ENCODE measurements around the gene PTPRN.
A peak's percentile ranks its signal among the peaks of the same experiment; 100 is the strongest.
"Not testable (repeated sequence)": the region's sequence is repeated elsewhere in the genome, so short reads cannot be mapped to it uniquely, and the experiment has no call there.

The PTPRN gene

DNA sequence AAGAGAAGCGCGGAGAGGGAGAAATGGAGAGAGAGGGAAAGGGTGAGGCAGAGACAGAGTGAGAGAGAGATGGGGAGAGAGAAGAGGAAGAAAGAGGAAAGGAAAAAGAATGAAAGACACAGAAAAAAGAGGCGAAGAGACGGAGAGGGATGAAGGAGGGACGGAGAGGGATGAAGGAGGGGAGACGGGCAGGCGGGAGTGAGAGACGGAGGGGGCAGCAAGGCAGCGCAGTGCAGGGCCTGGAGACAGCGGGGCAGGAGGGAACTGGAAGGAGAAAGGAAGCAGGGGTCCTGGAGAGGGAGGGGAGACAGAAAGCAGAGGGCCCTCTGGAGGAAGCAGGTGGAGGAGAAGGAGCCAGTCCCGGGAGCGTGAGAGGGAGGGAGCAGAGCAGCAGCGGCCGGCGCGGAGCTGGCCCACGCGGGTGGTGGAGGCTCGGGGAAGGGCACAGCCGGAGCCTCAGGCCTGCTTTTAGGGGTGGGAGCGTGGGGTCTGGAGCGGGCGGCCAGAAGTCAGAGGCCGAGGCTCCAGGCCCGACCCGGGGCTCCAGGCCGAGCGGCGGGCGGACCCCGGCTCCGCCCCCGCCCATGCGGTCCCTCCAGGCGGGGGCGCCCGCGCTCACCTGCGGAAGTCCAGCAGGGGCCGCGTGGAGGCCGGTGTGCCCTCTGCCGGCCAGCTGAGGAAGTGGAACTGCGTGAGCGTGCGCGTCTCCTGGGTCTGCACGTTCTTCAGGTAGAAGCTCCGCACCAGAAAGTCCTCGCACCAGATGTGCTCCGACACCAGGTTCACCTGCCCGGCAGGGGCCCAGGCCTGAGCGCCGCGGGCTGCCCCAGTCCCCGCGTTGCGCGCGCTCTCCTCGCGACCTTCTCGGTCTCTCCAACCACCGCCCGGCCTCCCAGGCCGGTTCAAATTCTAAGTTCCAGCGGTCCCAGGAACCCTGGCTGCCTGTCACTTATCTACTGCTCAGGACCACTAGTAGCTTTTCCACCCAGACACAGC, 14.5 kb downstream of the PTPRN start:
- Mint-ChIP-seq H3K4me1 (peaks cover 52% of the 10 kb centered on the region), H3K4me3 (peak overlapping the region; percentile 77), H3K27ac (peak overlapping the region; percentile 50 to 85), H3K9me3 (no peaks in the 10 kb centered on the region), H3K27me3 (peaks cover 2% of the 10 kb centered on the region)
- DNase-seq: peak; percentile 91 to 92
- ATAC-seq: peak; percentile 85

DNA sequence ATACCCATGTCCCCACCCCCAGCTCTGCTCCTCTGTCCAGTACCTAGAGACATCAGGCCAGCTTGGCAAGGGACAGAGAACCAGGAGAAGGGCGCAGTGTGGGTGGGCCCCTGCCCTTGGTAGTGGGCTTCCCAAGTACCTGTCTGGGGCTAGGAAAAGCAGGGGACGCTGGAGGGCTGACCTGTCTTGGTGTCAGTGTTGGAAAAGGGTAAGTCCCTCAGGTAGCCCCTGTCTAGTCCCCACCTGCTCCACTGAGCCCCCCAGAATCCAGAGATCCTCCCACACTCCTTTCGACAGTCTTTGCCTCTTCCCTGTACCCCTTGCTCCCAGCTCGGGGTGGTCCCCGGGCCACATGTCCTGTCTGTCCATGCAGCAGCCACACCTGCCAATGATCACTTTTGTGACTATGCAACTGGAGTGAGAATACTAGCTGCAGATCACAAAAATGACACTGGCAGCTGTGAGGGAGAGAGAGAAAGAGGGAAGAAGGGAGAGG, 15.4 kb downstream of the PTPRN start:
- no peaks in the 10 kb centered on the region for H3K9me3 Mint-ChIP-seq
- DNase-seq: peak in 1 of 2 donors; percentile 9
- no peaks in the 10 kb centered on the region for H3K27me3 Mint-ChIP-seq
- ATAC-seq: no peak
- H3K4me1 Mint-ChIP-seq: peaks cover 48% of the 10 kb centered on the region
- peak overlapping the region; percentile 77 for H3K4me3 Mint-ChIP-seq
- H3K27ac Mint-ChIP-seq: peak overlapping the region; percentile 37 to 85

DNA sequence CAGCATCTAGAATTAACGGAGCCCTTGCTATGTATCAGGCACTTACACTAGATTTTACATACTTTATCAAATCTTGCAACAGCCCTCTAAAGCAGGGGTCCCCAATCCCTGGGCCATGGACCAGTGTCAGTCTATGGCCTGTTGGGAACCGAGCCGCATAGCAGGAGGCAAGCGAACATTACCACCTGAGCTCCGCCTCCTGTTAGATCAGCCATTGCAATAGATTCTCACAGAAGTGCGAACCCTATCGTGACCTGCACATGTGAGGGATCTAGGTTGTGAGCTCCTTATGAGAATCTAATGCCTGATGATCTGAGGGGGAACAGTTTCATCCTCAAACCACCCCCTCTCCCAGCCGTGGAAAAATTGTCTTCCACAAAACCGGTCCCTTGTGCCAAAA, 16.6 kb downstream of the PTPRN start:
- no peak for DNase-seq
- H3K4me1 Mint-ChIP-seq: peaks cover 41% of the 10 kb centered on the region
- no peak for ATAC-seq
- H3K4me3 Mint-ChIP-seq: no peak overlapping the region
- no peaks in the 10 kb centered on the region for H3K9me3 Mint-ChIP-seq
- no peak overlapping the region for H3K27ac Mint-ChIP-seq
- H3K27me3 Mint-ChIP-seq: no peaks in the 10 kb centered on the region

DNA sequence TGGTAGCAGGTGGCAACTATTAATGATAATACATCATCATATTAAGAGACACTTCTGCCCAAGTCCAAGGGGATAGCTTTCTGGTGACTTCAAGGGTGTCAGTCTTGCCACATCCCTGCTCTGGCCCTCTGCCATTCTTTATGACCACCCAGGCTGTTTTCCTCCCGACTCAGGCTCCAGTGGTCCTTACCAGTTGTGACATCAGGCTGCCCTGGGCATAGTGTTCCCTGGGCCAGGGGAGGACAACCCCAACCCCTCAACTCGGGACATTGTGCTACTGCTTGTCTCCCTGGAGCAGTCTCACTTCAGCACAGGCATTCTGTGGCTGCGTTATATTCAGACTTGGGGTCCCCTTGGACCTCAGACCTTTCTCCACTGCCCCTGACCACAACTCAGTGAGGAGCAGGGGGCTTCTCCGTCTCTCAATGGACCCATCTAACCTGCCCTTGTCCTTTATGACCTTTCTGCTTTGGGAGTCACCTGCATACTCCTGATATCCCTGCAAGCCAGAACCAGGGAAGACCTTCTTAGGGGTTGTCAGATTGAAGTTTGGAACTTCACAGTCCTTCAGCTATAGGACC, 17.2 kb downstream of the PTPRN start:
- Mint-ChIP-seq H3K4me3 (no peak overlapping the region), H3K4me1 (peaks cover 42% of the 10 kb centered on the region), H3K27ac (no peak overlapping the region), H3K27me3 (no peaks in the 10 kb centered on the region), H3K9me3 (no peaks in the 10 kb centered on the region)
- no peak for DNase-seq
- ATAC-seq: no peak

DNA sequence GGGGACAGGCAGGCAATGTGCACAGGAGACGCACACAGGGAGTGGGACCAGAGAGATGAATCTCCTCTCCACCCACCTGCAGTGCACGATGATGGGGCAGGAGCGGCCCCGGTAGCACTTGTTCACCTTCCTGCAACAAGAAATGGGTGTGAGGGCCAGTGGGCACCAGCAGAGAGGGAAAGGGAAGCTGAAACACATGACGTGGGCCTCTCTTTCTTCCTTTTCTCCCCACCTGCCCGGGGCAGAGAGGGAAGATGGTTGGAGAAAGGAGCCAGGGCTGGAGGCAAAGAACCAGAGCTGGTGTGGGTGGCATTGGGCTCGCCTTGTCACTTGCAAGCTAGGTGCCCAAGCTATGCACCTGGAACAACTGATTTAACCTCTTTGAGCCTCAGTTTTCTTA, 17.8 kb downstream of the PTPRN start:
- Mint-ChIP-seq H3K27me3 (no peaks in the 10 kb centered on the region), H3K27ac (peak overlapping the region in 1 of 2 donors; percentile 38), H3K4me3 (no peak overlapping the region), H3K4me1 (peaks cover 42% of the 10 kb centered on the region), H3K9me3 (no peaks in the 10 kb centered on the region)
- no peak for DNase-seq
- ATAC-seq: no peak

DNA sequence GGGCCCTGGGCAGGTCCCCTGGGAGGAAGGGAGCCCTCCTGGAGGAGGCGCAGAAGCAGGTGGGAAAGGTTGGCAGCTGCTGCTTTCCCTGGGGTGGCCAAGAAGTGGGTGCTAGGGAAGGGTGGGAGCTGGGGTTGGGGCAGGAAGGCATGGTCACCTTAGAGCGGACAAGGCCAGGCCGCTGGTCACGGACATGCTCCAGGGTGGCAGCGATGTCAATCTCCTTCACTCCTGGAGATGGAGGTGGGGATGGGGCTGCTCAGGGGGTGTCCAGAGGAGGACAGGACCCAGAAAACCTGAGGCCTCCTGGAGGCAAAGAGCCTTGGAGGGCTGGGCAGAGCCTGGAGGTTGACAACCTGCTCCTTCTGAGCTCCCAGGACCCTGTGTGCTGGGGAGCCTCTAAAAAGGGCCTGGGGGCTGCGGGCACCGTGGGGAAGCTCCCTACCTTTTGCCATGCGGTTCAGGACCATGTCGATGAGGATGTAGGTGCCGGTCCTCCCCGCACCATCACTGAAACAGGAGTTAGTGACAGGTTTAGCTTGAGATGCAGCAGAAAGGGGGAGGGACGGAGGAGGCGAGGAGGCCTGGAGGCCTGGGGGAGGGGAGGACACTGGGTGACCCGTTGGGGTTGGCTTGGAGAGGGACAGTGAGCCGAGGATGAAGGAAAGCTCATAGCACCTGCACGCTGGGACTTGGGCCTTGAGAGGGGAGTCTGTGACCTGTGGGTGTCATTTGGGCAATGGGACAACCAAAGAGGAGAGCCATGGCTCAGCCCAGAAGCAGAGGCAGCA, 18.6 kb downstream of the PTPRN start:
- Mint-ChIP-seq H3K4me1 (peaks cover 40% of the 10 kb centered on the region), H3K27me3 (no peaks in the 10 kb centered on the region), H3K9me3 (no peaks in the 10 kb centered on the region), H3K27ac (no peak overlapping the region), H3K4me3 (no peak overlapping the region)
- no peak for DNase-seq
- no peak for ATAC-seq

DNA sequence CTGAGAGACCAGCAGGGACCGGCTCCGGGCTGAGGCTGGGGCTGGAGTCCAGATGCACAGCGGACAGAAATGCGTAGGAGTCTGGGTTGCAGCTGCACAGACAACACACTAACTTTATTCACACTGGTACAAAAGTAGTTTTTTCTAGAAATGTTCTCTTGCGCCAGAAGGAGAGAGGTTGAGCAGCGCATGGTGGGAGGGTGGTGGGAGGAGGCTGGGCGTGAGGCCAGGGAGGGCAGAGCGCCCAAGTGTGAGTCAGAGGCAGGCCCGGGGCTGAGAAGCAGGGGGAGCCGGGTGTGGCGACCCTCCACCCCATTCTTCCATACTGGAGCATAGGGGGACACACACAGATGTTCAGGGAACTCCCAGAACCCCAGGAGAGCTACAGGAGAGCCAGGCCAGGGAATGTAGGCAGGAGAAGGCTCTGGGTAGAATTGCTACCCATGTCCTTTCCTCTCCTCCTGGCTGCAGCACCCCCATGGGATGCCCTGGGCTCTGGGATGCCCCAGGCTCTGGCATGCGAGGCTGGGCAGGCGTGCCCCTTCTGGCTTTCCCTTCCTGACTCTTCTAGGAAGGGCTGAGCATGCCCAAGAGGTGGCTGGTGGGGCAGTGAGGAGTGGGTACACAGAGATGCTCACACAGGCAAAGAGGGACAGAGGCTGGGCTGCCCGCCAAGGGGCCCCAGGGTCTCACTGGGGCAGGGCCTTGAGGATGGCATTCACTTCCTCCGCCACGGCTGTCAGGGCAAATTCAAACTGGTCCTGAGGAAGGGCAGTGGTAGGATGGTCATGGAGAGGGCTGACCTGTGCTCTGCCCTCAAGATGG, 19.5 kb downstream of the PTPRN start:
- H3K27me3 Mint-ChIP-seq: no peaks in the 10 kb centered on the region
- H3K4me3 Mint-ChIP-seq: no peak overlapping the region
- ATAC-seq (no peak), DNase-seq (no peak)
- peaks cover 38% of the 10 kb centered on the region for H3K4me1 Mint-ChIP-seq
- peak overlapping the region in 1 of 2 donors; percentile 89 for H3K27ac Mint-ChIP-seq
- no peaks in the 10 kb centered on the region for H3K9me3 Mint-ChIP-seq

DNA sequence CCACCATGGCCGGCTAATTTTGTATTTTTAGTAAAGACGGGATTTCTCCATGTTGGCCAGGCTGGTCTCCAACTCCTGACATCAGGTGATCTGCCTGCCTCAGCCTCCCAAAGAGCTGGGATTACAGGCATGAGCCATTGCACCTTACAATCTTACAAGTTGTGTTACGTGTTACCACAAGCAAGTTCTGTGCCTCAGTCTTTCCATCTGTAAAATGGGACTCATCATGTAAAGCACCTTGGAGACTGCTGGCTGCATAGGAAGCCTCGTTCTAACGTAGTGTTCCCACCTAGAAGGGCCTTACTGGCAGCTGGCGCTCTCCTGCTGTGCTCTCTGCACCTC, 20.0 kb downstream of the PTPRN start:
- Mint-ChIP-seq H3K27ac (no peak overlapping the region), H3K9me3 (no peaks in the 10 kb centered on the region), H3K27me3 (no peaks in the 10 kb centered on the region), H3K4me3 (no peak overlapping the region), H3K4me1 (peaks cover 33% of the 10 kb centered on the region)
- DNase-seq: no peak
- no peak for ATAC-seq

DNA sequence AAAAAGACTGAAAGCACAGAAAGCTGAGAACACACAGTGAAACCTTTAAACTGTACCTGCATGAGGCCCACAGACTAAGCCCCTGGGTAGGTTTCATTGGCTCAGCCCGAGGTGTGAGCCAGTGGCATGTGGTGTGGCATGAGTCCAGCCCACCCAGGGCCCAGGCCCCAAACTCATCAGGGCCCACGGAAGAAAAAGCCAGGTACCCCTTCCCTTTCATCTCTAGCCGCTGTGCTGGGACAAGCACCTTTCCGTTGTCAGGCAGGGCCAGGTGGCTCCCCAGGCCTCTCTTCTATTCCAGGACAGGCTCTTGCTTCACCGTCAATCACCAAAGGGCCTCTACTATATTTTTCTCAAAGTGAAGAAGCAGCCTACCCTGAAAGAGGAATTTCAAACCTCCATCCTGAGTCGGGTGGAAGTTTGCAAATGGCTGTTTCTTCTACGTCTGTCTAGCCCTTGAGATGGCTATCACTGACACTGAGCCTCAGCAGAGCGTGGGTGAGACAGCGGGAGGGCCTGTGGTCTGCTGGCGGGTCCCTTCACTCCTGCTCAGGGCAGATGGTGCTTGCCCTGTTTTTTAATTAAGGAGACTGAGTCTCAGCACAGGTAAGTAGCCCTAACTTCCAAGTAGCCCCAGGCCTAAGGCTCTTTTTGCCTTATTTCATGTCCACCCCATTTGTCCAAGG, 21.5 kb downstream of the PTPRN start:
- Mint-ChIP-seq H3K4me1 (peaks cover 33% of the 10 kb centered on the region), H3K4me3 (no peak overlapping the region), H3K27ac (no peak overlapping the region), H3K27me3 (no peaks in the 10 kb centered on the region), H3K9me3 (no peaks in the 10 kb centered on the region)
- no peak for ATAC-seq
- DNase-seq: no peak

DNA sequence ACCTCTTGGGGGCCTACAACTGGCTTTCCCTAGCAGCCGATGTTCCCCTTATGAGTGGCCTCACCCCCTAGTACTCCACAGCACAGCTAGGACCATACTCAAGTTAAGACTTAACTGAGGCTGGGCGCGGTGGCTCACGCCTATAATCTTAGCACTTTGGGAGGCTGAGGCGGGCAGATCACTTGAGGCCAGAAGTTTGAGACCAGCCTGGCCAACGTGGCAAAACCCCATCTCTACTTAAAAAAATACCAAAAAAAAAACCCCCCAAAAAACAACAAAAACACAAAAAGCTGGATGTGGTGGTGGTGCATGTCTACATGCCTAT, 22.1 kb downstream of the PTPRN start:
- H3K4me3 Mint-ChIP-seq, ATAC-seq, H3K9me3 Mint-ChIP-seq, H3K27me3 Mint-ChIP-seq, DNase-seq: not testable (repeated sequence)
- Mint-ChIP-seq H3K4me1 (peaks cover 35% of the 10 kb centered on the region), H3K27ac (peak overlapping the region in 1 of 2 donors; percentile 59)

DNA sequence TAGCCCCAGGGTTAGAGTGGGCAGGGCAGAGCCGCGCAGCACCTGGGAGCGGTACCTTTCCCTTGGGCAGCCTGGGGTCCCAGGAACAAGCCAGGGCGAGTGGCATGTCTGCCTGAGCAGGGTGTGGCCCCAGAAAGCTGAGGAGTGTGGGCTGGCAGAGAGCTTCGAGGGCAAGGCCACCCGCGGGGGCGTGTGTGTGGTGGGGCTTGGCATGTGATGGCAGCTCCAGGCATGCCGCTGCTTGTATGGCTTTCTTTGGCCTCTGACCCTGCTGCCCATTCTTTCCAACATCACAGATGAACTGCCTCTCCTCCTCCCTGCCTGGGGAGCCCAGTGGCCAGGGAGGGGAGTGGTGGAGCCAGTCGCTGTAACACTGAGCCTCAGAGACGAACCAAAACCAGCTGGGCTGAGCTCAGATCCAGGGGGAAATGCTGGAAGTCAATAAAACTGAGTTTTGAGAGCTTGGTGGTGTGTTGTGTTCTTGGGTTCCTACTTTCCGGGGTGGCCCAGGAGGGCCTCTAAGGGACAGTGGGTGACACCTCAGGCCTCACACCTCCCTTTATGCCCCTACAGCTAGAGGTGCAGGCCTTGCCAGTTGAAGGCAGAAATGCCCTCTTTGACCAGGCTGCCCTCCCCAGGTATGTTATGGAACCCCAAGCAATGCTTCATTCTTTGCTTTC, 22.6 kb downstream of the PTPRN start:
- H3K27me3 Mint-ChIP-seq: no peaks in the 10 kb centered on the region
- peak overlapping the region in 1 of 2 donors; percentile 31 for H3K4me3 Mint-ChIP-seq
- H3K9me3 Mint-ChIP-seq: no peaks in the 10 kb centered on the region
- ATAC-seq: no peak
- H3K4me1 Mint-ChIP-seq: peaks cover 38% of the 10 kb centered on the region
- DNase-seq: no peak
- peak overlapping the region in 1 of 2 donors; percentile 66 for H3K27ac Mint-ChIP-seq

DNA sequence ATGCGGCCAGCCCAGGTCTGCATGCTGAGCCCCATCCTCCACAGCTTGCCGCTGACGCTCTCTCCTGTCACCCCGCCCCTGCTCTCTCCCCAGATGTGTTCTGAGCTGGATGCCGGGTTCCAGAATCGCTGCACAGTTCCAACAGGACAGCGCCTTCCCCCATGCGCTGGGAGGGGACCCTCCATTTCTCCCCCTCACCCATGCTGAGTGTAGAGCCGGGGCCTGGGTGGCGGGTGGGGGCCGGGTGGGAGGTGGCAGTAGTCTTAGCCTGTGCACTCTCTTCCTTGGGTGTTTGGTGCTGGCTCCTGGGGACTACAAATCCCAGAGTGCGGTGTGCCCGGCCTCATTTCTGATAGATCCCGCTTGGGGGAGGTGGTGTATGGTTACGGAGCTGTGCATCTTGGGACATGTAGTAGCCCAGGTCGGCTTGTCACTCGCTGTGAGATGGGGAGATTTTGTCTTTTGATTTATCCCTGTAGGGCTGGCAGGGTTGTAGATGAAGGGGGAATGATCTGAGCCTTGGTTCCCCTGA, 23.2 kb downstream of the PTPRN start:
- H3K4me3 Mint-ChIP-seq: no peak overlapping the region
- no peaks in the 10 kb centered on the region for H3K27me3 Mint-ChIP-seq
- no peaks in the 10 kb centered on the region for H3K9me3 Mint-ChIP-seq
- ATAC-seq (peak; percentile 26), DNase-seq (no peak)
- peak overlapping the region in 1 of 2 donors; percentile 66 for H3K27ac Mint-ChIP-seq
- H3K4me1 Mint-ChIP-seq: peaks cover 44% of the 10 kb centered on the region

DNA sequence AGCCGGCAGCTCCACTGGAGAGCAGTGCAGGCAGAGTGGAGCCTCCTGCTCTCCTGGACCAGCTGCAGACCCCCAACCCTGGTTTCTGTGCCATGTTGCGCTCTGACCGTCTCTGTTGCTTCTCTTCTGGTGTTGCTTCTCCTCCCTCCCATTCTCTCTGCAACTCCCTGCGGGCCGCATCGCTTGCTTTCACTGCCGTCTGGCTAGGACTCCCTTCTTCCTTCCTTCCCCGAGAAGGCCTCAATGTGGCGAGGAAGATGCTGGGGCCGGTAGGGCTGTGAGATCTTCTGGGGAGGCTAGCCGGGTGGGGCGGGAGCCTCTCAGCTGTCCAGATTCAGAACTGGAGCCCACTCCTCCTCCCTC, 23.8 kb downstream of the PTPRN start:
- Mint-ChIP-seq H3K4me1 (peaks cover 50% of the 10 kb centered on the region), H3K27ac (no peak overlapping the region), H3K9me3 (no peaks in the 10 kb centered on the region), H3K27me3 (no peaks in the 10 kb centered on the region), H3K4me3 (no peak overlapping the region)
- ATAC-seq (no peak), DNase-seq (no peak)

Measured in stimulated activated naive CD8-positive, alpha-beta T cell treated with anti-CD3 and anti-CD28 coated beads, Interleukin-15, amount 100 ng/mL, for 72 hours (primary cell).